HepG2 (cell line): ENCODE results near the gene MGST1. TPM values are rescaled to one million over a fixed set of nuclear protein-coding genes. Genes with fewer than 3 reads are reported as not detected.
A peak's percentile ranks its signal among the peaks of the same experiment; 100 is the strongest.

Source experiments
- POGZ ChIP-seq: sonication (generic); formaldehyde crosslinking; IDR thresholded peaks from 2 replicates; pipeline ENCODE4 v1.4.0; 2020; ENCODE audit warnings: mild to moderate bottlenecking, missing genetic modification reagents
- ZNF687 ChIP-seq: sonication (generic); formaldehyde crosslinking; IDR thresholded peaks from 2 replicates; pipeline ENCODE4 v1.5.1; 2020; ENCODE audit warnings: mild to moderate bottlenecking, missing genetic modification reagents, moderate library complexity
- polyA plus RNA-seq, 8 experiments: library from polyadenylated mRNA; depleted of rRNA in 3 of 8; stranded (reverse) in 7 of 8; unstranded in 1 of 8; fragments of >200 nt; fragmentation: Illumina TruSeq in 4 of 8; extraction: Trizol in 4 of 8; gene quantifications; 2 replicates each; pipeline versions ENCODE4 v1.2.1 to v1.2.3, GENCODE V29; 2011 to 2016; ENCODE audit warnings: low read depth in 4 of 8, missing spikeins in 1 of 8, mixed read lengths in 1 of 8; ENCODE audit not compliant: insufficient read depth in 1 of 8
- total RNA-seq, 5 experiments: library from RNA; depleted of rRNA; stranded (reverse); fragments of >200 nt; fragmentation: Illumina TruSeq; extraction: Trizol; gene quantifications; 2 replicates each; pipeline ENCODE4 v1.2.3, GENCODE V29; 2016; ENCODE audit warnings: low read depth in 1 of 5
- TF ChIP-seq, protein P1 (sequence below): sonication (generic); formaldehyde crosslinking; IDR thresholded peaks from 2 replicates; pipeline ENCODE4 v1.5.0; 2020; ENCODE audit warnings: mild to moderate bottlenecking, missing genetic modification reagents
- TF ChIP-seq, protein P2 (sequence below): IDR thresholded peaks from 2 replicates; pipeline ENCODE4 v1.4.0; 2020; ENCODE audit warnings: mild to moderate bottlenecking, missing genetic modification reagents

The MGST1 gene
- total and polyA plus RNA-seq, 2 of the 13 experiments (the other 11 are each of a cell fraction or from before 2014, with no cell fraction given), result 119 to 152 TPM

GRCh38 chr12:16382652-16383312 is 35.3 kb downstream of the MGST1 start (continued):
- TF ChIP-seq, protein P1, sequence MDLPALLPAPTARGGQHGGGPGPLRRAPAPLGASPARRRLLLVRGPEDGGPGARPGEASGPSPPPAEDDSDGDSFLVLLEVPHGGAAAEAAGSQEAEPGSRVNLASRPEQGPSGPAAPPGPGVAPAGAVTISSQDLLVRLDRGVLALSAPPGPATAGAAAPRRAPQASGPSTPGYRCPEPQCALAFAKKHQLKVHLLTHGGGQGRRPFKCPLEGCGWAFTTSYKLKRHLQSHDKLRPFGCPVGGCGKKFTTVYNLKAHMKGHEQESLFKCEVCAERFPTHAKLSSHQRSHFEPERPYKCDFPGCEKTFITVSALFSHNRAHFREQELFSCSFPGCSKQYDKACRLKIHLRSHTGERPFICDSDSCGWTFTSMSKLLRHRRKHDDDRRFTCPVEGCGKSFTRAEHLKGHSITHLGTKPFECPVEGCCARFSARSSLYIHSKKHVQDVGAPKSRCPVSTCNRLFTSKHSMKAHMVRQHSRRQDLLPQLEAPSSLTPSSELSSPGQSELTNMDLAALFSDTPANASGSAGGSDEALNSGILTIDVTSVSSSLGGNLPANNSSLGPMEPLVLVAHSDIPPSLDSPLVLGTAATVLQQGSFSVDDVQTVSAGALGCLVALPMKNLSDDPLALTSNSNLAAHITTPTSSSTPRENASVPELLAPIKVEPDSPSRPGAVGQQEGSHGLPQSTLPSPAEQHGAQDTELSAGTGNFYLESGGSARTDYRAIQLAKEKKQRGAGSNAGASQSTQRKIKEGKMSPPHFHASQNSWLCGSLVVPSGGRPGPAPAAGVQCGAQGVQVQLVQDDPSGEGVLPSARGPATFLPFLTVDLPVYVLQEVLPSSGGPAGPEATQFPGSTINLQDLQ (CRISPR knock-in tag), result 0 out of 2 replicates have a peak, but pooled peaks have one; percentile 29
- TF ChIP-seq POGZ (CRISPR knock-in tag) (0 out of 2 replicates have a peak, but pooled peaks have one; percentile 14), ZNF687 (CRISPR knock-in tag) (peak; percentile 33; the same call in 1 of the 2 replicates)
- TF ChIP-seq, protein P2, sequence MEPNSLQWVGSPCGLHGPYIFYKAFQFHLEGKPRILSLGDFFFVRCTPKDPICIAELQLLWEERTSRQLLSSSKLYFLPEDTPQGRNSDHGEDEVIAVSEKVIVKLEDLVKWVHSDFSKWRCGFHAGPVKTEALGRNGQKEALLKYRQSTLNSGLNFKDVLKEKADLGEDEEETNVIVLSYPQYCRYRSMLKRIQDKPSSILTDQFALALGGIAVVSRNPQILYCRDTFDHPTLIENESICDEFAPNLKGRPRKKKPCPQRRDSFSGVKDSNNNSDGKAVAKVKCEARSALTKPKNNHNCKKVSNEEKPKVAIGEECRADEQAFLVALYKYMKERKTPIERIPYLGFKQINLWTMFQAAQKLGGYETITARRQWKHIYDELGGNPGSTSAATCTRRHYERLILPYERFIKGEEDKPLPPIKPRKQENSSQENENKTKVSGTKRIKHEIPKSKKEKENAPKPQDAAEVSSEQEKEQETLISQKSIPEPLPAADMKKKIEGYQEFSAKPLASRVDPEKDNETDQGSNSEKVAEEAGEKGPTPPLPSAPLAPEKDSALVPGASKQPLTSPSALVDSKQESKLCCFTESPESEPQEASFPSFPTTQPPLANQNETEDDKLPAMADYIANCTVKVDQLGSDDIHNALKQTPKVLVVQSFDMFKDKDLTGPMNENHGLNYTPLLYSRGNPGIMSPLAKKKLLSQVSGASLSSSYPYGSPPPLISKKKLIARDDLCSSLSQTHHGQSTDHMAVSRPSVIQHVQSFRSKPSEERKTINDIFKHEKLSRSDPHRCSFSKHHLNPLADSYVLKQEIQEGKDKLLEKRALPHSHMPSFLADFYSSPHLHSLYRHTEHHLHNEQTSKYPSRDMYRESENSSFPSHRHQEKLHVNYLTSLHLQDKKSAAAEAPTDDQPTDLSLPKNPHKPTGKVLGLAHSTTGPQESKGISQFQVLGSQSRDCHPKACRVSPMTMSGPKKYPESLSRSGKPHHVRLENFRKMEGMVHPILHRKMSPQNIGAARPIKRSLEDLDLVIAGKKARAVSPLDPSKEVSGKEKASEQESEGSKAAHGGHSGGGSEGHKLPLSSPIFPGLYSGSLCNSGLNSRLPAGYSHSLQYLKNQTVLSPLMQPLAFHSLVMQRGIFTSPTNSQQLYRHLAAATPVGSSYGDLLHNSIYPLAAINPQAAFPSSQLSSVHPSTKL, result peak; percentile 54; the same call in 1 of the 2 replicates
